Right kidney (tissue), 1 donor: ENCODE data around the gene SPTBN4.
"Not testable (repeated sequence)": the region's sequence is repeated elsewhere in the genome, so short reads cannot be mapped to it uniquely, and the experiment has no call there.

Source experiments
- DNase-seq: peaks from one replicate; pipeline ENCODE4 v3.0.0-alpha.2; 2016

SPTBN4 gene

GRCh38 chr19:40507892-40508291 is 41.1 kb downstream of the SPTBN4 start:
- no peak for DNase-seq

GRCh38 chr19:40508739-40509260 is 42.0 kb downstream of the SPTBN4 start:
- no peak for DNase-seq

- no peak for DNase-seq
Measured at GRCh38 chr19:40510526-40511115, 43.8 kb downstream of the SPTBN4 start.

- DNase-seq = no peak
Measured at GRCh38 chr19:40511487-40511886, 44.7 kb downstream of the SPTBN4 start.

- DNase-seq = no peak
Measured at GRCh38 chr19:40512110-40512472, 45.3 kb downstream of the SPTBN4 start.

GRCh38 chr19:40512473-40513344 is 45.9 kb downstream of the SPTBN4 start:
- peak; percentile 65 for DNase-seq

- no peak for DNase-seq
Measured at GRCh38 chr19:40513345-40513678, 46.5 kb downstream of the SPTBN4 start.

- DNase-seq = no peak
Measured at GRCh38 chr19:40513741-40514315, 47.0 kb downstream of the SPTBN4 start.

GRCh38 chr19:40517248-40517647 is 50.4 kb downstream of the SPTBN4 start:
- DNase-seq = no peak

GRCh38 chr19:40519352-40520322 is 52.8 kb downstream of the SPTBN4 start:
- DNase-seq = no peak

GRCh38 chr19:40521276-40521675 is 54.5 kb downstream of the SPTBN4 start:
- no peak for DNase-seq

GRCh38 chr19:40521900-40522299 is 55.1 kb downstream of the SPTBN4 start:
- not testable (repeated sequence) for DNase-seq

GRCh38 chr19:40523322-40524047 is 56.7 kb downstream of the SPTBN4 start:
- DNase-seq = peak; percentile 41

- no peak for DNase-seq
Measured at GRCh38 chr19:40524133-40524549, 57.3 kb downstream of the SPTBN4 start.

GRCh38 chr19:40524655-40525054 is 57.9 kb downstream of the SPTBN4 start:
- DNase-seq = no peak

GRCh38 chr19:40525234-40526051 is 58.6 kb downstream of the SPTBN4 start:
- DNase-seq = no peak

GRCh38 chr19:40528078-40528477 is 61.3 kb downstream of the SPTBN4 start:
- DNase-seq = no peak

- DNase-seq = no peak
Measured at GRCh38 chr19:40528533-40529092, 61.8 kb downstream of the SPTBN4 start.

GRCh38 chr19:40529093-40529954 is 62.5 kb downstream of the SPTBN4 start:
- peak; percentile 78 for DNase-seq
